Activated B cell treated with CpG ODN at 0.5 μM for 24 hours (primary cell): Measurements from ENCODE around the gene HOXD3. TPM values are rescaled to one million over a fixed set of nuclear protein-coding genes. Genes with fewer than 3 reads are reported as not detected.

ENCODE experiments used
- ATAC-seq: fragments of 200-7000 bp; cut with Tn5 transposase; one replicate; pipeline ENCODE4 v1.10.0; 2021; ENCODE audit warnings: low read depth, mild to moderate bottlenecking, moderate library complexity
- CTCF ChIA-PET: fragments of 350-600 bp; sonication (Branson Sonifier 250); formaldehyde crosslinking; loops from one replicate; lab custom pipeline; 2021; ENCODE audit warnings: antibody characterized with exemption; lab: Charles Lee
- POLR2A ChIA-PET: fragments of 350-600 bp; sonication (Branson Sonifier 250); formaldehyde crosslinking; loops from one replicate; lab custom pipeline; 2021; ENCODE audit warnings: antibody characterized with exemption; lab: Charles Lee
- DNase-seq: peaks from one replicate; pipeline ENCODE4 v3.0.0; 2022
- H3K27ac Mint-ChIP-seq: one replicate; pipeline ENCODE4 v1.8.0; 2020; ENCODE audit warnings: mixed read lengths
- H3K27me3 Mint-ChIP-seq: one replicate; pipeline ENCODE4 v1.8.0; 2021; ENCODE audit warnings: mixed read lengths
- H3K36me3 Mint-ChIP-seq: one replicate; pipeline ENCODE4 v1.8.0; 2021; ENCODE audit warnings: low read depth, mixed read lengths
- H3K4me1 Mint-ChIP-seq: one replicate; pipeline ENCODE4 v1.8.0; 2021; ENCODE audit warnings: mixed read lengths
- H3K4me3 Mint-ChIP-seq: one replicate; pipeline ENCODE4 v1.8.0; 2020; ENCODE audit warnings: mild to moderate bottlenecking, mixed read lengths
- H3K9me3 Mint-ChIP-seq: one replicate; pipeline ENCODE4 v1.8.0; 2020; ENCODE audit warnings: mixed read lengths
- CTCF ChIP-seq: fragments of 200-600 bp; IDR thresholded peaks from one replicate; pipeline ENCODE4 v1.8.0; 2022; ENCODE audit warnings: antibody characterized with exemption, mild to moderate bottlenecking
- intact Hi-C: fragments of 100-400 bp; cut with micrococcal nuclease; formaldehyde crosslinking; loops from one replicate; pipeline ENCODE4 v1.15.1; 2024
- total RNA-seq: library from RNA; stranded (reverse); gene quantifications from 2 replicates; pipeline ENCODE4 v1.2.3, GENCODE V29; 2022

HOXD3 gene
- total RNA-seq, 1 donor from 2014 or later: not detected

- CTCF ChIA-PET: interaction anchor here (1.6 kb wide), 1 partner anchor 11 kb away, joined by 9 read pairs; no protein-coding TSS in a partner anchor
Observed at GRCh38 chr2:176138526-176138922, 18.6 kb upstream of the HOXD3 start.

GRCh38 chr2:176138923-176139660 lies 18.0 kb upstream of the HOXD3 start:
- H3K27ac Mint-ChIP-seq: no peak overlapping the region
- CTCF ChIA-PET: interaction anchor here (1.6 to 3.0 kb wide), 2 partner anchors 12 to 415 kb away, joined by 9 to 15 read pairs; no protein-coding TSS in a partner anchor
- peaks cover 80% of the 10 kb centered on the region for H3K27me3 Mint-ChIP-seq
- POLR2A ChIA-PET: no interaction called here
- peaks cover 22% of the 10 kb centered on the region for H3K4me1 Mint-ChIP-seq
- ATAC-seq (no peak), DNase-seq (no peak)
- no peaks in the 10 kb centered on the region for H3K36me3 Mint-ChIP-seq
- no peak overlapping the region for H3K4me3 Mint-ChIP-seq
- intact Hi-C loops: loop anchor here (10.0 kb wide), 1 partner anchor 1804 kb away; the partner anchor contains the start of gene SP9
- H3K9me3 Mint-ChIP-seq: peaks cover 7% of the 10 kb centered on the region
- TF ChIP-seq CTCF: no peak

More at GRCh38 chr2:176138526-176138922, 18.6 kb upstream of the HOXD3 start:
- Mint-ChIP-seq H3K9me3 (peaks cover 7% of the 10 kb centered on the region), H3K27ac (peak overlapping the region; percentile 32), H3K4me1 (peaks cover 22% of the 10 kb centered on the region), H3K4me3 (no peak overlapping the region), H3K27me3 (peaks cover 79% of the 10 kb centered on the region), H3K36me3 (no peaks in the 10 kb centered on the region)
- POLR2A ChIA-PET: no interaction called here
- DNase-seq (no peak), ATAC-seq (no peak)
- TF ChIP-seq CTCF: no peak
- intact Hi-C loops: loop anchor here (10.0 kb wide), 1 partner anchor 1804 kb away; the partner anchor contains the start of gene SP9

- Mint-ChIP-seq H3K4me1 (peaks cover 22% of the 10 kb centered on the region), H3K27me3 (peaks cover 76% of the 10 kb centered on the region), H3K36me3 (no peaks in the 10 kb centered on the region), H3K4me3 (no peak overlapping the region), H3K9me3 (peaks cover 7% of the 10 kb centered on the region), H3K27ac (no peak overlapping the region)
- ATAC-seq: no peak
- POLR2A ChIA-PET: no interaction called here
- DNase-seq: no peak
- intact Hi-C loops: loop anchor here (1.0 to 10.0 kb wide), 6 partner anchors 315 to 1805 kb away; partner anchors contain the start of gene SP9
- CTCF ChIA-PET: interaction anchor here (0.6 to 3.0 kb wide), 6 partner anchors 9 to 452 kb away, joined by 4 to 15 read pairs (median 8); no protein-coding TSS in a partner anchor
- TF ChIP-seq CTCF: no peak
Observed at GRCh38 chr2:176139661-176140512, 17.2 kb upstream of the HOXD3 start.

GRCh38 chr2:176140513-176141317 lies 16.4 kb upstream of the HOXD3 start:
- H3K4me3 Mint-ChIP-seq: peak overlapping the region; percentile 28
- DNase-seq (peak; percentile 39), ATAC-seq (peak; percentile 73)
- H3K36me3 Mint-ChIP-seq: no peaks in the 10 kb centered on the region
- H3K27ac Mint-ChIP-seq: no peak overlapping the region
- no peak for TF ChIP-seq CTCF
- peaks cover 17% of the 10 kb centered on the region for H3K4me1 Mint-ChIP-seq
- peaks cover 74% of the 10 kb centered on the region for H3K27me3 Mint-ChIP-seq
- ChIA-PET POLR2A (no interaction called here), CTCF (interaction anchor here (0.6 to 3.0 kb wide), 7 partner anchors 10 to 511 kb away, joined by 3 to 15 read pairs (median 4); no protein-coding TSS in a partner anchor)
- intact Hi-C loops: loop anchor here (1.0 to 5.0 kb wide), 5 partner anchors 315 to 1007 kb away; no protein-coding TSS in a partner anchor
- H3K9me3 Mint-ChIP-seq: peaks cover 7% of the 10 kb centered on the region
